CD4-positive, alpha-beta T cell treated with Interferon alpha-2 for 1 hour (primary cell): ENCODE data around the gene FOCAD.

Source experiments
- DNase-seq, 2 donors: peaks; one replicate each; pipeline ENCODE4 v3.0.0-alpha.2; 2020 to 2022

The FOCAD gene, protein sequence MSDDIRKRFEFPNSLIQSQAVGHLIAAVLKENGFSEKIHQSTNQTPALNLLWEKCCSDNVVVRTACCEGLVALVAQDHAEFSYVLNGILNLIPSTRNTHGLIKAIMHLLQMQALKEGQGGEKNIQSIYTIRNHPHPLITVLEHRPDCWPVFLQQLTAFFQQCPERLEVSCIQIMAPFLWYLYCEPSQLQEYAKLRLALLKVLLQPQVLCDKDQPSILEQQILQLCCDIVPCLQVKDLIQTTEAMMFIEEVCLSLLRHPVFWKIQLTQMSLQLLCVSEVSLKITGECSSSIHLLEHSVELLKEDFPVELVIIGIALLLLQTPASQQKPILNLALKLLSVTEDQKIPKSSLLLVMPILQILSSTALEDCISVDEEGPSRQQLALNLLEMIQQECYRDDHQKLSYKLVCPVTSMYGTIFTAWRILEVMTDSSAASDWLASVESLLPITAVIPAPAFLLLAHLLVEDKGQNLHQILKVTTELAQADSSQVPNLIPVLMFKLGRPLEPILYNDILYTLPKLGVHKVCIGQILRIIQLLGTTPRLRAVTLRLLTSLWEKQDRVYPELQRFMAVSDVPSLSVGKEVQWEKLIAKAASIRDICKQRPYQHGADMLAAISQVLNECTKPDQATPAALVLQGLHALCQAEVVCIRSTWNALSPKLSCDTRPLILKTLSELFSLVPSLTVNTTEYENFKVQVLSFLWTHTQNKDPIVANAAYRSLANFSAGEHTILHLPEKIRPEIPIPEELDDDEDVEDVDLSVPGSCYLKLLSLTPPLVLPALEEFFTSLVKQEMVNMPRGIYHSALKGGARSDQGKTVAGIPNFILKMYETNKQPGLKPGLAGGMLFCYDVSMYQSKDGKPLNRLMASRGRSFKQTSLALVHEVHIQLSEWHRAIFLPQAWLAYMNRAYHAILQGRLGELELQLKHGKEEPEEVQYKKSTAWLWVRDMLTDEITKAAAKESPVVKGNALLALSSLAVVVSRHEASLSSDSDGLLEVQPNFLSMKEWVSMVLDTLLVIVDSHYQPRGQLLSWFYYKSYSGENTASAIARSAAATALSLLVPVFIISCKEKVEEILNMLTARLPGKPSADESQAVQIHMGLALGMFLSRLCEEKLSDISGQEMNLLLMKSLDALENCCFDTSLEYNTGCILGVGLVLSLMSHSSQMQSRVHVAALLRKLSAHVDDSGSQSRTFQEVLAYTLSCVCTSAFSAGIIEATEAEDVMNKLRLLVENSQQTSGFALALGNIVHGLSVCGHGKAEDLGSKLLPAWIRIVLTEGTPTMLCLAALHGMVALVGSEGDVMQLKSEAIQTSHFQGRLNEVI (N-terminal part only)

DNA sequence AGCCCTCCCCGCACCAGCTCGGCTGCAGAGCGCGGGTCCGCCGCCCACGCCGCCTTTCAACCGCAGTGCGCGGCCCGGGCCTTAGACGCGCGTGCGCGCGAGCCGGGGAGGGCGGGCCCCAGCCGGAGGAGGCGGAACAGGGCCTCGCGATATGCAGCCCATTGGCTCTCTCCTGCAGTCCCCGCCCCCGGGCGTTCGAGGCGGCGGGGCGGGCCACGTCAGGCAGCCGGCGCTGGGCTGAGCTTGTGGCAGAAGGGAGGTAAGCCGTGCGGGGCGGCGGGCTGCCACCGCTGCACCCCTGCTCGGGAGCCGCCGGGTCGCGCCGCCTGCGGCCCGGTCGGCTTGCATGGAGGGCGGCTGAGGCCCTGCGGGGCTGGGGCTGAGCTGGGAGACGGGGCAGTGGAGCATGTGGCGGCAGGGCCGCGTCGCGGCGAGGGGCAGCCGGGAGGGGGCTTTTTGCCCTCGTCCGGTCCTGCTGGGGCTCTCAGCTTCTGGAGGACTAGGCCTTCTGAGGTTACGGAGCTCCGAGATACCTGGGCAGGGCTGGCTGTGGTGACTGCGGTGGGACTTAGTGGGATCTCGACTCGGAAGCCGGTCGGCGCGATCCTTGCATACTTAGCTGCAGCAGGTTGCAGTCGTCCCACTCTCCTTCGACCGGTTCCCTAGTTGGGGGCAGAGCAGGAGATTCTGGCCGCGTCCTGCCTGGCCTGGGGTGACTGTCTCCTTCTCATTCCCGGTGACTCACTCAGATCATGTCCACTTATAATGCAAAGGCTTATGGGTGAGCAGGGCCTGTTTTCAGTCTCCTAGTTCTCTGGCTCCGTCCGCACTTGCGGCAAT lies at the start of gene FOCAD:
TSS of gene FOCAD (plus strand) at position 225 of the 840 bp plus-strand sequence. CDS start 31,095 bp downstream, outside the sequence.
- DNase-seq = peak; percentile 94 to 96

DNA sequence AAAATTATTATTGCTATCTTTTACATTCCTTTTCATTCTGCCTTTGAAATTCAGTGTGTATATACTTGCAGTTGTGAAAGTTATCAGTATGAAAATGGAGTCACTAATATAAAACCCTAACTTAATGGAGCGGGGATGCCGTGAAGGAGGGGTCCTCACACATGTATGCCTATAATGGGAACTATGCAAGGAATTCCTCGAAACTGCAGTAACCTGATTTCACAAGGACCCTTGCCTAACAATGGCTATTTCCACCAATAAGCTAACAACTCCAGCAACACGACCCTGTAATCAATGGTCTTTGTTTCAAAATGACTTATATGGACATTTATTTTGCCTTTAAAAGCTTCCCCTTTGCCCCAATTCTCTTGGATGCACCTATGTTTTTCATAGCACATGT lies 49.2 kb upstream of the FOCAD start:
- DNase-seq = no peak

DNA sequence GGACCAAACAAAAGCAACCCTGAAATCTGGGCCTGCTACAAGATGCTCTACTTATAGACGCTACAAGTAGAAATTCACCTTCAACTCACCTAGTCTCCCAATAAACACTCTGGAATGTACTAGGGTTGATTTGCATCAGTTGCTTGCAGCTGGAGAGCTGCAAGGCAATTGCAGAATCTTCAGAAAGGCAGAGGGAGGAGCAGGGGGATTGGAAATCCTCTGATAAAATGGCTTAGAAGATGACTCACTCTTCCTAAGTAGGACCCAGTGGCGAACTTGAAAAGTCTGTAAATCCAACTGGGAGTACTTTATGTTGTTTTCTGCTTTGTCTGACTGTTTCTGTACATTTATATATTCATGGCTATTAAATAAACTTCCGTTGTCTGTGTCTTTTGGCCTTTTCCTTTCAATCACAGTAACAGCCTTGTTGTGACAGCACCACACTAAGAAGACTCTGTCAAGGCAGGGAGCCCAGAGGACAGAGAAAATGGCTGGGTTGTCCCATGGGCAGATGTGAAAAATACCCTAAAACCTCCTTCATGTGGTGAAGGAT lies 47.1 kb upstream of the FOCAD start:
- no peak for DNase-seq

DNA sequence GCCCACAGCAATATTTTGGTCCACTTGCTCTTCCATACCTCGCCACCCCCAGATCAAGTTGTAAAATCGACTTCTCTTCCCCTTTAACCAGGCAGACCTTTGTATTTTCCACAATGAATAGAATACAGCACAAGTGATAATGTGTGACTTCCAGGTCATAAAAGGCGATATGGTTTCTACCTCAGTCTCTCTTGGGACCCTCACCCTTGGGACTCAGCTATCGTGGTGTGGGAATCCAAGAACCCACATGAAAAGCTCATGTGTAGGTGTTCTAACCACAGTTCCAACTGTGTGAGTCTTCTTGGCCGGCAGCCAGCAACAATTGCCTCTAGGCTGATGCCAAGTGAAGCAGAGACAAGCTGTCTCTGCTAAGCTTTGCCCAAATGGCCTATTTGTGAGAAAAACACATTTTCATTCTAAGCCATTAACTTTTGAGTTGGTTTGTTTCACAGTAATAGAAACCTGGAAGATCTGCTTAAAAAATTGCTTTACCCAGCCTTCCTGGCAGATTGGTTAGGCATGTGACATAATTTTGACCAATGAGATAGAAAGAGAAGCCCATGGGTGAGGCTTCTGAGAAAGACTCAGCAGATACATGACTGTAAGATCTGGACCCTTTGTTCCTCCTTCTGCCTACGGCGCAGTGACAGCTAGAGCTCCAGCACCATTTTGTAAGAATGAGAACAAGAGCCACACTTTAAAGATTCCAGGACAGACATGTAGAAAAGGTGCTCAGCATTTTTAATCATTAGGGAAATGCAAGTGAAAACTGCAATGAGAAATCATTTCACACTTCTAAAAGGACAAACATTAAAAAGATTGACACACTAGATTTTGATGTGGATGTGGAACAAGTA lies 43.5 kb upstream of the FOCAD start:
- DNase-seq = peak; percentile 64 to 72

DNA sequence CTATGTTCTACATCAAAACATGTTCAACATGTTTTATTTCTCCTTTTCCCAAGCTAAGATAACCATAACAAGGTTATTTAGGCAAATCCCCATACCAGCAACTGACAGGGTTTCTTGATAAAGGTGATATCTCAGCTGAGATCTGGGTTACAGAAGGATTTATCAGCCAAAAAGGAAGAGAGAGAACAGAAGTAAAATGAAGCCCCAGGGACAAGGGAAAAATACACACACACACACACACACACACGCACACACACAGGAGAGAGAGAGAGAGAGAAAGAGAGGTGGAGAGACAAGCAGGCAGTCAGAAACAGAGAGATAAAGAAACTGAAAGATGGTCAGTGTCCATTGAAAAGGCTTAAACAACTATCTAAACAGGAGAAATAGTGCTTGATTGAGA lies 42.0 kb upstream of the FOCAD start:
- no peak for DNase-seq

DNA sequence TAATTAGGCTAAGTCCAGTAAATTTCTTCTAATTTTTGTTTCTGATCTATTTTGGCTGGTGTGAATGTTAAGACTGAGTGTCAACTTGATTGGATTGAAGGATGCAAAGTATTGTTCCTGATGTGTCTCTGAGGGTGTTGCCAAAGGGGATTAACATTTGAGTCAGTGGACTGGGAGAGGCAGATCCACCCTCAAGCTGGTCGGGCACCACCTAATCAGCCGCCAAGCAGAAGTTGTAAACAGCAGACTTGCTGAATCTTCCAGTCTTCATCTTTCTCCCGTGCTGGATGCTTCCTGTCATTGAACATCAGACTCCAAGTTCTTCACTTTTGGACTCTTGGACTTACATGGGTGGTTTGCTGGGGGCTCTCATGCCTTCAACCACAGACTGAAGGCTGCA lies 40.4 kb upstream of the FOCAD start:
- DNase-seq = no peak

DNA sequence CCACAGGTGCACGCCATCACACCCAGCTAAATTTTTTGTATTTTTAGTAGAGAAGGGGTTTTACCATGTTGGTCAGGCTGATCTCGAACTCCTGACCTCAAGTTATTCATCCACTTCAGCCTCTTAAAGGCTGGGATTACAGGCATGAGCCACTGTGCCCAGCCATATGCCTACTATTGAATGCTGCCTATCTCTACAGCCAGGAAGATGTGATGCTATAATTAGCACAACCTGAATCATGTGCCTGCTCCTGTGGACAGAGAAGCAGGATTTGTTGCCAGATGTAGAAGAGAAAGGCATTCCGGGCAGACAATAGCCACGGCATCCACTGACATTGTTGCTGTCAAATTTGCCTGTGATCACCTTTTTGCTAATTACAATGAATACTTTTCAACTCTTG lies 37.4 kb upstream of the FOCAD start:
- DNase-seq = no peak

DNA sequence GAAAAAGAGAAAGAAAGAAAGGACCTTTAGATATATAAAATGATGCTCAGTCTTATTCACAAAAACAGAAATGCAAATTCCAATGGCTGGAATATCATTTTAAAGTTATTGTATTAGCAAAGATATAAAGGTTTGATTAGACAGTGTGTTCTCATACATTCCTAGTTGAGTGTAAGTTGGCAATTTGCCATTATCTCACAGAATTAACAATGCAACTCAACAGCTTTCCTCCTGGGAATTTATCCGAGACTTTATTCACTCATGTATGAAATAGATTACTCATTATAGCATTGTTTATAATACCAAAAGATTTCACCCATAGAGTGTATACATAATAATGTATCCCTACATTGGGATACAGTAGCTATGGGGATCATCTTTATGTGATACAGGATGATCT lies 34.7 kb upstream of the FOCAD start:
- DNase-seq = no peak

DNA sequence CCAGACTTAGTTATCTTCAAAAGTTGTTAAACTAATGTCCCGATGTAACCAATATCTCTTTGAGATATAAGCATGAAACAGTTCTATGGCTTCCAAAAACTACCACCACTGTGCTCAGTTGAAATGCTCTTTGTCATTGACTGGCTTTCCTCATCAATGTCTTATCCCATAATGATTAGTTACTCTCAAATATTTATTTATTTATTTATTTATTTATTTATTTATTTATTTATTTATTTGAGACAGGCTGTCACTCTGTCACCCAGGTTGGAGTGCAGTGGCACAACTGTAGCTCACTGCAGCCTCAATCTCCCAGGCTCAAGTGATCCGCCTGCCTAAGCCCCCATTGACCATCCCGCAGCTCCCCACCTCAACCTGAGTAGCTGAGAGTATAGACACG lies 33.7 kb upstream of the FOCAD start:
- DNase-seq = no peak

DNA sequence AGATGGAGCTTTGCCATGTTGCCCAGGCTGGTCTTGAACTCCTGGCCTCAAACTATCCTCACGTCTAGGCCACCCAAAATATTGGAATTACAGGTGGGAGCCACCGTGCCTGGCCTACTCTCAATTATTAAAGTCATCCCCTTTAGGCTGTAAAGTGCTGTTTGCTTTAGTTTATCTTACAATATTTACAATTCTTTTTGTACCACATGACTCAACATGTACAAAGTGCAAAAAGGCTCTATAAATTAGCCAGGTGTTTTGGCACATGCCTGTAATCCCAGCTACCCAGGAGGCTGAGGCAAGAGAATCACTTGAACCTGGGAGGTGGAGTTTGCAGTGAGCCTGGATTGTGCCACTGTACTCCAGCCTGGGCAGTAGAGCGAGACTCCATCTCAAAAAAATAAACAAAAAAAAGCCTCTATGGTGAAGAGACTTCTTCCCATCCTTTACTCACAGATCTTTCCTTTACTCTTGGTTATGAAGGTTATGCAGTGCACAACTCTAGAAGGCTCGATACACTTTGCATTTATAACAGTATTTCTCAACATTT lies 33.2 kb upstream of the FOCAD start:
- no peak for DNase-seq

DNA sequence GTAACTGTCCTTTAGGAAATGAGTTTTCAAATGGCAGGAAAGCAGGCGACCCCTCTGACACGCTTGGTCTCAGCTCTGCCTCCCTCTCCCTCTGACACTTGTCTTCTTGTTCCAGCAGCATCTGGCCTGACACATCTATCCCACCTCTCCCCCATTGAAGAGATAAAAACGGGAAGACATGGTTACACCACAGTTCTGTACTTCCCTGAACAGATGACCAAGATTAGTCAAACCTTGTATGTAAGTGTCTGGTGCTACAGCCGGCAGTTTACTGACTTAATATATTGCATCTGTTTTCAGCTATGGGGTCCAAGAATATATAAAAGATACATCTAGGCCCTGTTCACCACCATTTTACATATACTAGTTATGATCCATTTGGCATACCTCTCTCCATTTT lies 32.1 kb upstream of the FOCAD start:
- DNase-seq = no peak

DNA sequence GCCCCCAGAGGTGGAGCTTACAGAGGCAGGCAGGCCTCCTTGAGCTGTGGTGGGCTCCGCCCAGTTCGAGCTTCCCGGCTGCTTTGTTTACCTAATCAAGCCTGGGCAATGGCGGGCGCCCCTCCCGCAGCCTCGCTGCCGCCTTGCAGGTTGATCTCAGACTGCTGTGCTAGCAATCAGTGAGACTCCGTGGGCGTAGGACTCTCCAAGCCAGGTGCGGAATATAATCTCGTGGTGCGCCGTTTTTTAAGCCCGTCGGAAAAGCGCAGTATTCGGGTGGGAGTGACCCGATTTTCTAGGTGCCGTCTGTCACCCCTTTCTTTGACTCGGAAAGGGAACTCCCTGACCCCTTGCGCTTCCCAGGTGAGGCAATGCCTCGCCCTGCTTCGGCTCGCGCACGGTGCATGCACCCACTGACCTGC lies 25.8 kb upstream of the FOCAD start:
- peak; percentile 35 to 47 for DNase-seq

DNA sequence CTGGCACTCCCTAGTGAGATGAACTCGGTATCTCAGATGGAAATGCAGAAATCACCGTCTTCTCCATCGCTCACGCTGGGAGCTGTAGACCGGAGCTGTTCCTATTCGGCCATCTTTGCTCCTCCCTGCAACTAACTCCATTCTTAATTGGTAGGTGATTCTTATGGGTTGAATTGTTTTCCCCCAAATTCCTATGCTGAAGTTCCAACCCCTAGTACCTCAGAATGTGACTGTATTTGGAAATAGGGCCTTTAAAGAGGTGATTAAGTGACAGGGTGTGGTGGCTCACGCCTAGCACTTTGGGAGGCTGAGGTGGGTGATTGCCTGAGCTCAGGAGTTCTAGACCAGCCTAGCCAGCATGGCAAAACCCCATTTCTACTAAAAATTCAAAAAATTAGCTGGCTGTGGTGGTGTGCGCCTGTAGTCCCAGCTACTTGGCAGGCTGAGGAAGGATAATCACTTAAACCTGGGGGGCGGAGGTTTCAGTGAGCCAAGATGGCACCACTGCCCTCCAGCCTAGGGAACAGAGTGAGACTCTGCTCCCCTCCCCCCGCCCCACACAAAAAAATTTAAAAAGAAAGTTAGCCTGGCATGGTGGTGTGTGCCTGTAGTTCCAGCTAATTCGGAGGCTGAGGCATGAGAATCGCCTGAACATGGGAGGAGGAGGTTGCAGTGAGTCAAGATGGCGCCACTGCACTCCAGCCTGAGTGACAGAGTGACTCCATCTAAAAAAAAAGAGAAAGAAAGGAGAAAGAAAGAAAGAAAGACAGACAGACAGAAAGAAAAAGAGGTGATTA lies 25.2 kb upstream of the FOCAD start:
- DNase-seq = no peak

DNA sequence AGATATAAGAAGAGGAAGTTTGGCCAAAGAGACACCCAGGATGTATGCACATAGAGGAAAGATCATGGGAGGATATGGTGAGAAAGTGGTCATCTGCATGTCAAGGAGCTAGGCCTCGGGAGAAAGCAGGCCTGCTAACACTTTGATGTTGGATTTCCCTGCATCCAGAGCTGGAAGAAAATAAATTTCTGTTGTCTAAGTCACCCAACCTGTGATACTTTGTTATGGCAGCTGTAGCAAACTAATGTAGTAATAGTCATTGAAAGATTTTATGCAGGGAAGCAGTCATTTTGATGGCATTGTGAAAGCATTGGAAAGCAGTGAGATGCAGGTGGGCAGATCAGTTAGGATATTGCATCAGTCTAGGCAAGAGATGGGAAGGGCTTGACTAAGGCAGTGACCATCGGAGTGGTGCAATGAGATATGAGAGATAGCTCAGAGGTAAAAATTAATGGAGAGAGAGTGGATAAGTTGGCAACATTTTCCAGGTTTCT lies 24.5 kb upstream of the FOCAD start:
- DNase-seq = no peak

DNA sequence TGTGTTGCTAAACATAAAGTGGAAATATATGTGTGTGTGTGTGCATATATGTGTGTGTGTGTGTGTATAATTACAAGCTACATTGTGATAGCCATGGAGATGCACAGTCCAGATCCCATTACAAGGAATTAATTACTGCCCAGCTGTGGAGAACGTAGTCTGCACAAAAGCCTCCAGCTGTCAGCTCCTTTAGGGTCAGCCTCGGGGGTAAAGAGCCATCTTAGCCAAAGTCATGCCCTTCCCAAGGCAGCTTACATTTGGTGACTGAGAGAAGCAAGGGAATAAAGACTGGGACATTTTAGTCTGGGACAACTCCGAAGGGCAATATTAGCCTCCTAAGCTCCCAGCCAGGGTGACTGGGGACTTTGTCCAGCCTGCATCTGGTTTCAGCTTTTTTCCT lies 21.9 kb upstream of the FOCAD start:
- no peak for DNase-seq

DNA sequence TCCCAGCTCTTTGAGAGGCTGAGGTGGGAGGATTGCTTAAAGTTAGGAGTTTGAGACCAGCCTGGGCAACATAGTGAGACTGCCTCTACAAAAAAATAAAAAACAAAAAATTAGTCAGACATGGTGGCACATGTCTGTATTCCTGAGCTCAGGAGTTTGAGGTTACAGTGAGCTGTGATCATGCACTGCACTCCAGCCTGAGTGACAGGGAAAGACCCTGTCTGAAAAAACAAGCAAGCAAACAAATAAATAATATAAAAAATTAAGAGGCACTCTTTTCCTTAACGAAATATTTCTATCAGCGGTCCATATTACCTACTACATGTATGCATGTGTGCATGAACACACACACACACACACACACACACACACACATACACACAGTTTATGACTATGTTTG lies 20.9 kb upstream of the FOCAD start:
- no peak for DNase-seq

DNA sequence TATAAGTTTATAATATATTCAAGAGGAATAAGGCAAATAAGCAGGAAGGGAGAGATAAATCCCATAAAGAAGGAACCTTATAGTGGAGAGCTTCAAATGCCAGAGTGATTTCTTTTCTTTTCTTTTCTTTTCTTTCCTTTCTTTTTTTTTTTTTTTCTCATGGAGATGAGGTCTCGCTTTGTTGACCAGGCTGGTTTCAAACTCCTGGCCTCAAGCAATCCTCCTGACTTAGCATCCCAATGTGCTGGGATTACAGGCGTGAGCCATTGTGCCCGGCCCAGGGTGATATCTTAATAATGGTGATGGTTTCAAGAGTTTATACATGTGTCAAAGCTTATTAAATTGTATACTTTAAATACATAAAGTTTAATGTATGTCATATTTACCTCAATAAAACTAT lies 19.6 kb upstream of the FOCAD start:
- no peak for DNase-seq

DNA sequence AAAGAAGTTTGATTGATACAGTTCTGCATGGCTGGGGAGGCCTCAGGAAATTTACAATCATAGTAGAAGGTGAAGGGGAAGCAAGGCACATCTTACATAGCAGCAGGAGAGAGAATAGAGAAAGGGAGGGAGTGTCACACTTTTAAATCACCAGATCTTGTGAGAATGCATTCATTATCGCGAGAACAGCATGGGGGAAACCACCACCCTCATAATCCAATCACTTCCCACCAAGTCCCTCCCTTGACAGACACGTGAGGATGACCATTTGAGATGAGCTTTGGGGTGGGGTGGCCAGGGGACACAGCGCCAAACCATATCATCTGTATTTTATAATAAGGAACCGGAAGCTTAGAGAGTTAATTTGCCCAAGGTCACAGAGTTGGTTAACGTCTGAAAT lies 13.7 kb upstream of the FOCAD start:
- DNase-seq = no peak

DNA sequence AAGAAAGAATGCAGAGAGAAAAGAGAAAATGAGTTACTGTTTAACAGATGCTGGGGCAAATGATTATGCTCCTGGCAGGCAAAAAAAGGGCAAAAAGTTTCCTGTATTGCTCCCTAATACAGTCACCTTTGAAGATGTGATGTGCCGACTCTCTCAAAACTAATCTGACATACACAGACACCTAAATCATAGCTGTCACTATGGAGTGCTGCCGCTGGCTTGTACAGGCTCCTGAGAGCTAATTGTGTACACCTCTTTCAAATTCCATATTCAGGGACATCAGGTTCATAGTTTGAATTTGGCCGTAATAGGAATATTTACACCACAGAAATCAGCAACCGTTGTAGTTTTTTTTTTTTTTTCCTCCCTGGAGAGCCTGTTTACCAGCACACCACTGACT lies 12.4 kb upstream of the FOCAD start:
- no peak for DNase-seq
